H4 (cell line): Measurements from ENCODE around the gene EPS8L3. TPM values are rescaled to one million over a fixed set of nuclear protein-coding genes. Genes with fewer than 3 reads are reported as not detected.

Source experiments
- DNase-seq: peaks from one replicate; pipeline ENCODE4 v3.0.0-alpha.2; 2015; ENCODE audit warnings: low spot score
- total RNA-seq: library from RNA; depleted of rRNA; stranded (reverse); fragments of >200 nt; shearing (Covaris generic); gene quantifications from 2 replicates; pipeline ENCODE4 v1.2.3, GENCODE V29; 2014

EPS8L3 gene
- total RNA-seq, 1 experiment from 2014 or later, result not detected

GRCh38 chr1:109793486-109794318 is 30.0 kb upstream of the EPS8L3 start:
- DNase-seq, result peak; percentile 52

GRCh38 chr1:109793089-109793485 is 29.4 kb upstream of the EPS8L3 start:
- no peak for DNase-seq

GRCh38 chr1:109792056-109792831 is 28.5 kb upstream of the EPS8L3 start:
- peak; percentile 89 for DNase-seq

- no peak for DNase-seq
Observed at GRCh38 chr1:109791495-109792043, 27.8 kb upstream of the EPS8L3 start.

- DNase-seq, result peak; percentile 71
Observed at GRCh38 chr1:109790735-109791494, 27.2 kb upstream of the EPS8L3 start.

- DNase-seq, result no peak
Observed at GRCh38 chr1:109790329-109790728, 26.6 kb upstream of the EPS8L3 start.

- DNase-seq, result no peak
Observed at GRCh38 chr1:109789551-109790180, 25.9 kb upstream of the EPS8L3 start.

GRCh38 chr1:109788695-109789521 is 25.2 kb upstream of the EPS8L3 start:
- no peak for DNase-seq

- no peak for DNase-seq
Observed at GRCh38 chr1:109787845-109788601, 24.3 kb upstream of the EPS8L3 start.

GRCh38 chr1:109787211-109787844 is 23.6 kb upstream of the EPS8L3 start:
- no peak for DNase-seq

GRCh38 chr1:109786531-109787021 is 22.9 kb upstream of the EPS8L3 start:
- peak; percentile 81 for DNase-seq

GRCh38 chr1:109786112-109786480 is 22.4 kb upstream of the EPS8L3 start:
- no peak for DNase-seq

- no peak for DNase-seq
Observed at GRCh38 chr1:109785446-109786111, 21.9 kb upstream of the EPS8L3 start.

GRCh38 chr1:109784551-109785252 is 21.0 kb upstream of the EPS8L3 start:
- DNase-seq, result no peak

GRCh38 chr1:109783436-109783835 is 19.7 kb upstream of the EPS8L3 start:
- DNase-seq, result peak; percentile 83

- no peak for DNase-seq
Observed at GRCh38 chr1:109782927-109783326, 19.2 kb upstream of the EPS8L3 start.

GRCh38 chr1:109782514-109782913 is 18.8 kb upstream of the EPS8L3 start:
- no peak for DNase-seq

- DNase-seq, result no peak
Observed at GRCh38 chr1:109781806-109782205, 18.1 kb upstream of the EPS8L3 start.
